GM21786 (cell line): ENCODE measurements around the gene SCG3.
"Not testable (repeated sequence)": the region's sequence is repeated elsewhere in the genome, so short reads cannot be mapped to it uniquely, and the experiment has no call there.

ENCODE experiments used
- ATAC-seq: cut with Tn5 transposase; IDR thresholded peaks from one replicate; pipeline ENCODE4 v1.9.1; 2021; ENCODE audit not compliant: unreplicated experiment

Gene SCG3

GRCh38 chr15:51681303-51681963 lies at the start of gene SCG3:
Gene SCG3, plus strand, starts transcription at chr15:51681503. Its CDS starts 253 bp downstream, at chr15:51681756.
- ATAC-seq: no peak

GRCh38 chr15:51634591-51635198 lies 46.6 kb upstream of the SCG3 start:
- ATAC-seq: no peak

DNA sequence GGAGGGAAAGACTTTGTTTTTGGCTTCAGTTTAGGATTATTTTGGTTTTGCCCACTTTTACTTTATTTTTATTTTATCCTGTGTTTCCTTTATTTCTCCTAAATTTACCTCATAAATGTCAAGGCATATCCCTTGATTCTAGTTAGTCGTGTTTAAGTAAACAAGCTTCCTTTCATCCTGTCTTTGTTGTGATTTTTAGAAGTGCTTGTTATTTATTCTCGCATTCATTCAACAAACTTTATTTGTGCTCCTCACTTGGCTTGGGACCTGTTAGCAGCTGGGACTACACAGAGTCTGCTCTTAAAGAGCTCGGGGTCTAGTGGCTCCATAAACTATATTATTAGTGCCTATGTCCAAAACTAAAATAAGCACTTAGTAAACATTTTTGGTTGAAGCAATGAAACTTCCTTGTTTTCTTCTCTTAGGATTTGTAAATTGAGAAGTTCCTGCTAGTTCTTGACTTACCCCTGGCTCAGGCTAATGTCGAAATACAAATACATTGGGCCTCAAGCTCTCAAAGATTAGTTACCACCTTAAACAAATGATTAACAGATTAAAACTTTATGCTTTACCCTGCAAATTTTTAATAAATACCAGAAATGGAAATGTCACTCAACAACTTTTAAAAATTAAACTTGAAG lies 39.7 kb upstream of the SCG3 start:
- ATAC-seq: no peak

DNA sequence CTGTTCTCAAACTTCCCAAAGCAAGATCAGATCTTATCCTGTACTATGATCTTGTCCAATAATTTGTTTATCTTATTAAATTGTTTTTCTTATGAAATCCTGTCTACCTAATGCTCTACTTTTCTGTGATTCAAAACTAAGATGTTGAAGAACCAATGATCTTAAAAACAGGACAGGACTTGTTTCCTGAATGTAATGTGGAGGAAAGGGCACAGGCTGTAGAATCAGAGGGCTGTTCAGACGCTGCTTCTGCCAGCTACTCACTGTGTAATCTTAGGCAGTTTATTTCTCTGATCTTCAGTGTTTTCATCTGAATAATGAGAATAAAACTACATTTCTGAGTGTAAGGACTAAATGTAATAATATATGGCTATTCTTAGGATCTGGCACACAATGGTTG lies 38.6 kb upstream of the SCG3 start:
- ATAC-seq: no peak

- ATAC-seq: no peak
Measured at GRCh38 chr15:51647128-51647562, 34.2 kb upstream of the SCG3 start.

DNA sequence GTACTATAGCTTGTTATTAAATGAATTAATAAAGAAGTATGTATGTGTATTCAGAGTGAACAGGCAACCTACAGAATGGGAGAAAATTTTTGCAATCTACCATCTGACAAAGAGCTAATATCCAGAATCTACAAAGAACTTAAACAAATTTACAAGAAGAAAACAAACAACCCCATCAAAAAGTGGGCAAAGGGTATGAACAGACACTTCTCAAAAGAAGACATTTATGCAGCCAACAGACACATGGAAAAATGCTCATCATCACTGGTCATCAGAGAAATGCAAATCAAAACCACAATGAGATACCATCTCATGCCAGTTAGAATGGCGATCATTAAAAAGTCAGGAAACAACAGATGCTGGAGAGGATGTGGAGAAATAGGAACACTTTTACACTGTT lies 33.2 kb upstream of the SCG3 start:
- not testable (repeated sequence) for ATAC-seq

- ATAC-seq: not testable (repeated sequence)
Measured at GRCh38 chr15:51648643-51649042, 32.7 kb upstream of the SCG3 start.

DNA sequence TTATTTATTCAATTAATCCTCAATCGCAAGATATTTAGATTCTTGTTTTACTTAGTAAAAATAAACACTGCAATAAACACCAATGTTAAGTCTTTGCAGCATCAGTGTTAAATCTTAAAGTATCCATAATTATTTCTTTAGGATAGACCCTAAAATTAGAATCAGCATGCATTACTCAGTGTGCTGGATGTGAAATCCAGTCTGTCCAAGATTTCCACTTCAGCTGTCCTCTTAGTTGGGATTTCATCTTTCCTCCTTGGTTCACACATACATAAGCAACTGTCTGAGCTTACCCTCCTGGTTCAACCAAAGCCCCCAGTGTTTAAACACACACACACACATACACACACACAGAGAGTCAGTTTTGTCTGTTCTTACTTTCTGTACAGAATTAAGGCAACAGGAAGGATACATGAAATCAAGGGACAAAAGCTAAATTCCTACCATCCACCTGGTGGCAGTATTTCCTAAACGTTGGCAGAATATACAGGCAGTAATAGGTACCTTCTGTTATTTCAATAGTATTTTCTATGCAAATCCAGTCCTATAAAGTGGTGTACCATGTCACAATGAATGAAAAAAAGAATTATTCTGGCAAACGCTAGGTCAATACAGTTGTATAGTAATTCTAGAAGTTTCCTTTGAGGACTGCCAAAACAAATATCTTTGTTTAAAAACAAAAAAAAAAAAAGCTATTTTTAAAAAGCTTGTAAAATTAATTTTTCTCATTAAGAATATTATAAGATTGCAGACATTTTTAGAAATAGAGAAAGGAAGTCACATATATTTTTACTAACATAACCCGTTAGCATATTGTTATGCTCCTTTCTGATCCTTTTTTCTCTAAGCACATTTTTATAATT lies 31.4 kb upstream of the SCG3 start:
- ATAC-seq: no peak

GRCh38 chr15:51652084-51652668 lies 29.1 kb upstream of the SCG3 start:
- ATAC-seq: no peak

GRCh38 chr15:51655401-51656057 lies 25.8 kb upstream of the SCG3 start:
- ATAC-seq: not testable (repeated sequence)

- ATAC-seq: no peak
Measured at GRCh38 chr15:51658664-51659063, 22.6 kb upstream of the SCG3 start.

GRCh38 chr15:51661072-51661471 lies 20.2 kb upstream of the SCG3 start:
- no peak for ATAC-seq

GRCh38 chr15:51667478-51667877 lies 13.8 kb upstream of the SCG3 start:
- ATAC-seq: no peak

DNA sequence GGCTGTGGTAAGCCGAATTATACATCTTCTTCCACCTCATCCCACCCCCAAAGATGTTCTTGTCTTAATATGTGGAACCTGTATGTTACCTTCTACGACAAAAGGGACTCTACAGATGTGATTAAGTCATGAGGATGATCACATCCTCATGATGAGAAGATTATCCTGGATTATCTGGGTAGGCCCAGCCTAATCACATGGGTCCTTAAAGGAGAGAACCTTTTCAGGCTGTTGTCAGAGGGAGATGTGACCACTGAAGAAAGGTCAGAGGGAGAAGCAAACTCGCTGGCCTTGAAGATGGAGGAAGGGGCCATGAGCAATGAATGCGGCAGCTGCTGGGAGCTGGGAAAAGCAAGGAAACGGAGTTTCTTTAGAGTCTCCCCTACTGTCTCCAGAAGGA lies 12.9 kb upstream of the SCG3 start:
- ATAC-seq: no peak

DNA sequence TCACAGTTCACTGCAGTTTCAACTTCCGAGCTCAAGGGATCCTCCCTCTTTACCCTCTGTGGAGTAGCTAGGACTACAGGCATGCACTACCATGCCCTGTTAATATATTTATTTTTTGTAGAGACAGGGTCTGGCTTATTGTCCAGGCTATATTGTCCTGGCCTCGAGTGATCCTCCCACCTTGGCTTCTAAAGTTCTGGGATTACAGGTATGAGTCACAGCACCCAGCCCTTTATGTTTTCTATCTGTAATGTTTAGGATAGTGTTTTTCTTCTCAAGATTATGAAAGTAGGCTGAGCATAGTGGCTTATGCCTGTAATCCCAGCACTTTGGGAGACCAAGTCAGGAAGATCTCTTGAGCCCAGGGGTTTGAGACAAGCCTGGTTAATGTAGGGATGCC lies 11.9 kb upstream of the SCG3 start:
- no peak for ATAC-seq

GRCh38 chr15:51672155-51672687 lies 9.1 kb upstream of the SCG3 start:
- no peak for ATAC-seq

DNA sequence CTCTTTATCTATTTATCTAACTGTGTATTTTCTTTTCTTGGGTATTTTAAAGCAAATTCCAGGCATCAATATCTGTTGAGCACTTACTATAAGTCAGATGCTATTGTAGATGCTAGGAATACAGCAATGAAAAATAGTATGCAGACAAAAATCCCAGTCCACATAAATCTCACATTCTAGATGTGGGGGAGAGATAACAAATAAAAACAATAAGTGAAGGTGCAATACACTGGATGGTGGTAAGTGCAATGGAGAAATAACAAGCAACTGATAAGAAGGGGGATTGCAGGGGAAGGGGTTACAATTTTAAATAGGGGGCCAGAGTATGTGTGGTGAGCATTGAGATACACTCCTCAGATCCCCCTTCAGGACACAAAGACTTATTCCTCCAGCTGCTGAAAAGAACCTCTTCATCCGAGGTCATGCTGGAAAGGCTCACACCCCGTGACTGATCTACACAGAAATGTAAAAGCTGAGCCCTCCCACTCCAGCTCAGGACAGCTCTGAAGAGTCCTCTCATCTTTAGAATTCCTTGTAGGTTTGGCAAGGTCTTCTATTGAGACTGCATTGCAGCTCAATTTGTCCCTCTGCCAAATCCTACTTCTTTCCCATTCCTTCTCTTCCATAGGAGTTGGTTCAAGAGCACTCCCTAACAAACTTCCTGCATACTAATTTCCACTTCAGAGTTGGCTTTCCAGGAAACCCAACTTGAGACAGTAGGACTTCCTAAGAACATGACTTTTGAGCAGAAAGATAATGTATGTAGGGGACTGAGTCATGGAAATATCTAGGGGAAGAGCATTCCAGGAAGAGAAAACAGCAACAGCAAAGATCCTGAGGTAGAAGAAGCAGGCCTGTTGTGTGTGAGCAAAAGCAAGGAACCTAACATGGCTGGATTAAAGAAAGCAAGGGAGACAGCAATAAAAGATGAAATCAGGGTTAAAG lies 8.1 kb upstream of the SCG3 start:
- ATAC-seq: no peak

- no peak for ATAC-seq
Measured at GRCh38 chr15:51675234-51675633, 6.1 kb upstream of the SCG3 start.

GRCh38 chr15:51677021-51677420 lies 4.3 kb upstream of the SCG3 start:
- no peak for ATAC-seq
